CD4-positive, alpha-beta T cell treated with Interleukin-1 beta for 1 hour (primary cell): ENCODE data around the gene VPS33A.

Source experiments
- DNase-seq, 2 donors: peaks; one replicate each; pipeline ENCODE4 v3.0.0-alpha.2; 2020 to 2022

VPS33A gene

DNA sequence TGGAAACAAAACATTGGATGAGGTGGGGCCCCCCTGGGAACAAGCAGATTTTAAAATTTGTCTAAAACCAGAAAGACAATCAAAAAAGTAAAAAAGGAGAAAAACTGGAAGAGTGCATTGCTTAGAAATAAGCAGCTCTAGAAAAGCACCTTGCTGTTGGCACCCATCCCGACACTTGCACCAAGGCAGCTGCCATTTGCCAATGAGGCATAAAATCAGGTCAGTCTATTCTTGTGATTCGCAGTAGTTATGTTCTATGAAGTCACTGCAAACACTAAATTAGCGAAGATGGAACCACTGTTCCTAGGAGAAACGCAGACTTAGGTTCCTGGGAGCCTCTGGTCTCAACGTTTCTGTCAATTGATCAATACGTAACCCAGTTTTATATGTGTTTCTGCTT, 16.2 kb downstream of the VPS33A start:
- no peak for DNase-seq

GRCh38 chr12:122245553-122245952, 20.7 kb downstream of the VPS33A start:
- no peak for DNase-seq

DNA sequence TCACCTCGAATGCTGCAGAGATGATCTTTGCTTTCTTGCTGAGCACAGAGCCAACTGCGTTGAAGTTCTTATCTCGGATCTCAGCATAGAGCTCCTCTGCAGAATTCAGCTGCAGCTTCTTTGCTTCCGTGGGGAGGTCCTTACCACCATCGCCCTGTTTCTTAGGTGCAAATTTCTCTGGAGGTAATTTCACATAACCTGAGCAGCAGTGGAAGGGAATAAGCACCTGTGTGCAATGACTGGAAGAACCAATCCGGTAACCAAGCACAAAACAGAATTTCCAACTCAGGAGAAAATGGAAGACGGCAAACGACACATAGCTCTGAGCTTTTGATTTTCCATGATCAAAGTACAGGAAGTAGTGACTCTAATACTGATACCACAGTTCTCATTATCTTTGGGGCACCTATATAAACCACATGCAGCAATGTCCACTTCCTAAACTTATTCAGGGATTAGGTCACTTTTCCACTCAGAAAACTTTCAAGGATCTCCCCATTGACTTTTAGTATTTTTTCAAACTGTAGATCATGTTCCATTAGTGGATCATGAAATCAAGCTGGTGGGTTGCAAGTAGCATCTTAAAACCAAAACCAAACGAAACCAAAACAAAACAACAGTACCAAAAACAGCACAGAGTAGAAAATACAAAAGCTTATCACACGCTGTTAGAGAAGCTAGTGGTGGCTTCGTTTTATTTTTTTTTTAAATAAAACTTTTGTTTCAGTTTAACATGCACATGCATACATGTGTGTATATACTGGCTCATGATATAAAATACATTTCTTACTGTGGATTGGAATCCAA, 21.5 kb downstream of the VPS33A start:
- peak in 1 of 2 donors; percentile 46 for DNase-seq

DNA sequence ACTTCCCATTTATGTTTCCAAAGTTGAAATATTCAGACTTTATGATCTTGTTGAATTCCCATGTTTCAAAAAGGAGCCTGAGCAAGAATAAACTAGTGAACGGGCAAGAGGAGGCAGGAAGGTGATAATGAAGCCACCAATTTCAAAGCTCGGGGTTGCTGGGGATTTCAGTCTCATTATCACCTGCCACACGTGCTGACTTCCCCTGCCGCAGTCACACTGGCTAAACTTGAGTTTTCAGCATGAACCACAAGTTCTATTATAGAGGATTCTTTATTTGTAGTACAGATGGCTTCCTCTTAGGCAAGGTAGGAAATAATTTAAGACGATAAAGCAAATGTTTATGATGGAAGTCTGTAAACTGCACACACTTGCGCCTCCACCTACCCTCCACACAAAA, 22.3 kb downstream of the VPS33A start:
- peak in 1 of 2 donors; percentile 28 for DNase-seq

DNA sequence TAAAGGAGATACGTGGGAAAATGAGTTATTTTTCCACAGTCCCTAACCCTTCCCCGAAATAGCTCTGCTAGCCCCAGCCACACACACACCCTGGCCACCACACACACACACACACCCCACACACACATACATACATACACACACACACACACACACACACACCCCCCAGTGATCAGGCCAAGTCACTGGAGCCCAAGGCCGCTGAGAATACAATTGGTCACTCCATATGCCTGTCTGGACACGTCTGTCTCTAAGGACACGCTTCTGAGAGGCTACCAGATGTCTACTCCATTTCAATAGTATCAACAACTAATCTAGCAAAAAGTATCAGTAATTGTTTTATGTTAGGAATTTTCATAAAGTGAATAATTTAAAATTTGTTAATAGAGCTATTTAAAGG, 27.4 kb downstream of the VPS33A start:
- no peak for DNase-seq

DNA sequence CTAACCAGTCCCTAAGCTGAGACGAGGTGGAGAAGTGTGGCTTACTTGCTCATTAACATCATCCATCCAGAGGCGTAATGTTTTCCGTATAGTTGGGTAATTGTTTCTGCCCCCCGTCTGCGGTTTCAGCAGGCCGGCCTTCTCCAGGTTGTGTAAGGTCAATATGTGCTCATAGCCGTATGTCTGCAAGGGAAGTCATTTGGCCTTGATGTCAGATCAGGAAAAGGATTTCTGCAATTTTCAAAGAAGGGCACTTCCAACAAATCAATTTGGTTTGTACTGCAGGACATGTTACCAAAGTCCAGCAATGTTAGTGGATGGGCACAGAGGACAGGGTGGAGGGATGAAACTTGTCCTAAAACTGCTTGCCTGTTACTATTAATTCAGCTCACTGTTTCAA, 30.6 kb downstream of the VPS33A start:
- no peak for DNase-seq

GRCh38 chr12:122232691-122233090, 33.6 kb downstream of the VPS33A start:
- DNase-seq: no peak

- no peak for DNase-seq
Measured at GRCh38 chr12:122230798-122231197, 35.5 kb downstream of the VPS33A start.

DNA sequence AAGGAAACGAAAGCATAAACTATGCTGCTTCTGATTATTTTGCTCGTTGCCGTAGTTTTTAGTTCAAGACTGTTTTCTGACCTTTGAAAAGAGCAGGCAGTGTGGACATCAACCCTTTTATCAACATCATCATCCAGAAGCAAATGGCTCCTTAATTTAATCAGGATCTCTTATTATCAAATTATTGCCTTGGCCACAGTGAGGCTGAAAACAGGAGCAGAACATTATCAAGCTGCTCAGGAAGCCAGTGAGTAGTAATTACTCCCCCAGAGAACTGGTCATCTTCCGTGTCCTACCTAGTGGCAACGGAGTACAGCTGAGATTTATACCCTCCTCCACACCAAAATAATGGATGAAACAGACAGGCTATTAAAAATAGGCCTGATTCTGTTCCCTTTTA, 38.2 kb downstream of the VPS33A start:
- DNase-seq: no peak

DNA sequence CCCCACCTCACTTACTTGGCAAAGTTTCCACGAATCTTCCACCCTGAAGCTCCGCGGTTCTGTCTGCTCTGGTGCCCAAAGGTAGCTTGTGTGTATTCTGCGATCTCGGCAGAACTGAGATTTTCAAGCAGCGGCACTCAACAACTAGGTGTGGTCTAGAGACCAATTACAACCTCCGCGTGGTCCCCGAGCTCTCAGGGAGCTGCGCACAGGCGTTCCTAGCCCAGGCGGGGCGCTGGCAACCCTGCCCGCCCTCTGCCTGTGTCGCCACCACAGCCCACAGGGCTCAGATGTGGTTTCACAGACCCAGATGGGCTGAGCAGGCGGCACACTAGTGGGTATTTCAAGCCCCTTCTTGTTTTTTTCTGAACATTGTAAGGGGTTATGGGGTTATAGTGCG, 39.0 kb downstream of the VPS33A start:
- DNase-seq: peak; percentile 69 to 80

DNA sequence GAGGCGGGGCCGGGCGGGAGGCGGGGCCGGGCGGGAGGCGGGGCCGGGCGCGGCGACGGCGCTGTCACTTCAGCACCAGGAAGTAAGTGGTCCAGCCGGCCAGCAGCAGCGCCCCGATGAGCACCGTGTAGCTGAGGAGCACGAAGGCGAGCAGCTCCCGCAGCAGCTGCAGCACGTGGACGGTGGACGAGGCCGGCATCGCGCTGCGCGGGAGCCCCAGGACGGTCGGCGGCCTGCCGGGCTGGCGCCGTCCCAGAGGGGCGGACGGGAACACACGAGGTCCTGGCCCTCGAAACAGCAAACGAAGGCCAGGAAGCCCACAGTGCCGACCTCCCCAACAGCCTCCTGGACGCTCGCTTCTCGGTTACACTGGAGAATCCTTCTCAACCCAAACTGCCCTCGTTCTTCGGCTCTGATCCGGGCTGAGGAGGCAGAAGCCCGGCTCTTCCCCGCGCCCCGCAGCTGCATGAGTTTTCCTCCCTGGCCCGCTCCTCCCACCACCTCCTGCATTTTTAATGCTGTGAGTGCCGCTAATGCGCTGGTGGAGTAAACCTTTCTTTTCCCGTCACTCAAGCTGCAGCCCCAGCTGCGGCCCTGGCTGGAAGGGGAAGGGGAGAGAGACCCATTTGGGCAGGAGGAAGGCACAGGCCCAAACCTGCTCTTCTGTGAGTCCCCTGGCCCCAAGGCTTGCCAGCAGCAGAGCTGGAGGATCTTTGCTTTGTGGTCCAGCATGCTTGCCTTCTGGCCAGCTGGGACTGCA, 39.7 kb downstream of the VPS33A start:
- DNase-seq: no peak

GRCh38 chr12:122225683-122226365, 40.5 kb downstream of the VPS33A start, which contains the start of gene DIABLO:
TSS of gene DIABLO (minus strand) at chr12:122226052. CDS start at chr12:122226014, 38 bp downstream.
- peak; percentile 100 for DNase-seq

DNA sequence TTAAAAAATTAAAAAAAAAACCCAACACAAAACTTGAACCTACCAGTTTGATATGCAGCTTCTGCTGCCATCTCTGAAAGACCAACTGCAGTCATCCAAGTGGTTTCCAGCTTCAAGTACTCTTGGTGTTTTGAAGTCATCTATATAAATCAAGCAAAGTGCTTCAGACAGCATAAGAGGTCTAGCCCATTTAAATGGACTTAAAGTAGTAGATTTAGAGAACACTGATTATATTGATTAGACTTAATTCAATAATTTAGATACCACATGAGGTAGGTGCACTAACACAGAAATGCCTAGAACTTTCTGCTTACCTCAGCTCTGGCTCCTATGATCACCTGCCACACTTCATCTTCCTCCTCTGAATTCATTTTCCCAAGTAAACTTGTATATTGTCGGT, 49.8 kb downstream of the VPS33A start:
- DNase-seq: no peak

DNA sequence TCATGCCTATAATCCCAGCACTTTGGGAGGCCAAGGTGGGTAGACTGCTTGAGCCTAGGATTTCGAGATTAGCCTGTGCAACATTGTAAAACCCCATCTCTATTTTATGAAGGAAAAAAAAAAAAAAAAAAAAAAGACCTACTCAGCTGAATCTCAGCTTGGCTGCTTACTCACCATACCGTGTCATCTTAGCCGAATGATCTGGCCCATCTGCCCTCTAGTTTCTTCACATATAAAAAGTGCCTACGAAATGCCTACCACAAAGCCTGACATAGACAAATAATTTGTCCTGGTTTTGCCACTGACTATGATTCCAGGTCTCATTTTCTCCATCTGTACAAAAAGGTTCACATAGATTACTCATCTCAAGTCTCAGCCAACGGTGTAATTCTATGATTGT, 50.5 kb downstream of the VPS33A start:
- no peak for DNase-seq

DNA sequence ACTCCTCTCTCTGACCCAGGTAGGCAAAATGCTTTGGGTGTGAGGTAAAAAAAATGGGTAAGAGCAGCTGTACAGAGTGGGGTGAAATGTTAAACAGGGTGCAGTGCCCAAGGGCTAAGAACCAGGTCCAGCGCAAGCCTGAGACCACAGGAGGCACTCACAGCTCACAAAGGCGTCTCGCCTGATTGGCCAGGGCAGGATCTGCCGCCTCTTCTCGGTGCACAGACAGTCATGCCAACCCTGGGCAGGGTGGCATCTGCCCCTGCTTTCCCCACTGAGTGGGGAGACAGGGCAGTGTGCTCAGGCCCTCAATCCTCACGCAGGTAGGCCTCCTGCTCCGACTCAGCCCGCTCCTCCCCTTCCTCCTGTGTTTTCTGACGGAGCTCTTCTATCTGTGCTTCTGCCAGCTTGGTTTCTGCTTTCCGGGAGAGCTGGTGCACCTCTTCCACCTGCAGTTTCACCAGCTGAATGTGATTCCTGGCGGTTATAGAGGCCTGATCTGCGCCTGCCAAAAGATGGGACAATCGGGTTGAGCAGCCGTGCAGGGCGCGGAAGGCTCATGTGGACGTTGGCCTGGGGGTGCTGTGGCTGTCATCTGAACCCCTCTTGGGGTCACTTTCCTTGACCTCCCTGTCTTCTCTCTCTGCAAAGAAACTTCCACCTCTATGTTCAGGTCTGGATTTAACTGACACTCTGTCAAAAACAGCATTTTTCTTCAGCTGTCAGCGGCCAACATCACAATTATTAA, 58.0 kb downstream of the VPS33A start:
- DNase-seq: no peak

DNA sequence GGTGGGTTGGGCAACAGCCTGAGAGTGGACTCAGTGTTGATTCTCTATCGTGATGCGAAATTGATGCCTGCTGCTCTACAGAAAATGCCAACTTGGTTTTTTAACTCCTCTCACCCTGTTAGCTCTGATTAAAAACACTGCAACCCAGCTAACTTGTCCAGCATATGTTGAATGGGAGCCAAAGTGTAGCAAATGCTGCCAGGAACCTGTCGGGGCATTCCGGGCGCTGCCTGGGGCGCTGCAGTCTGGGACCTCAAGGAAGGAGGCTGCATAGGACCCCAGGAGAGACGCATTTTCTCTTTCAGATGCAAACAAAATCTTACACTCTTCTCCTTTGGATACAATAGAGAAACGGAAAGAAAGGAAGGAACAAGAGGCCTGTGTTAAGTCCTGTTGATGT, 58.9 kb downstream of the VPS33A start:
- DNase-seq: no peak

GRCh38 chr12:122206976-122207375, 59.3 kb downstream of the VPS33A start:
- no peak for DNase-seq

GRCh38 chr12:122206111-122206881, 60.0 kb downstream of the VPS33A start:
- no peak for DNase-seq

- DNase-seq: no peak
Measured at GRCh38 chr12:122205053-122205925, 61.0 kb downstream of the VPS33A start.

DNA sequence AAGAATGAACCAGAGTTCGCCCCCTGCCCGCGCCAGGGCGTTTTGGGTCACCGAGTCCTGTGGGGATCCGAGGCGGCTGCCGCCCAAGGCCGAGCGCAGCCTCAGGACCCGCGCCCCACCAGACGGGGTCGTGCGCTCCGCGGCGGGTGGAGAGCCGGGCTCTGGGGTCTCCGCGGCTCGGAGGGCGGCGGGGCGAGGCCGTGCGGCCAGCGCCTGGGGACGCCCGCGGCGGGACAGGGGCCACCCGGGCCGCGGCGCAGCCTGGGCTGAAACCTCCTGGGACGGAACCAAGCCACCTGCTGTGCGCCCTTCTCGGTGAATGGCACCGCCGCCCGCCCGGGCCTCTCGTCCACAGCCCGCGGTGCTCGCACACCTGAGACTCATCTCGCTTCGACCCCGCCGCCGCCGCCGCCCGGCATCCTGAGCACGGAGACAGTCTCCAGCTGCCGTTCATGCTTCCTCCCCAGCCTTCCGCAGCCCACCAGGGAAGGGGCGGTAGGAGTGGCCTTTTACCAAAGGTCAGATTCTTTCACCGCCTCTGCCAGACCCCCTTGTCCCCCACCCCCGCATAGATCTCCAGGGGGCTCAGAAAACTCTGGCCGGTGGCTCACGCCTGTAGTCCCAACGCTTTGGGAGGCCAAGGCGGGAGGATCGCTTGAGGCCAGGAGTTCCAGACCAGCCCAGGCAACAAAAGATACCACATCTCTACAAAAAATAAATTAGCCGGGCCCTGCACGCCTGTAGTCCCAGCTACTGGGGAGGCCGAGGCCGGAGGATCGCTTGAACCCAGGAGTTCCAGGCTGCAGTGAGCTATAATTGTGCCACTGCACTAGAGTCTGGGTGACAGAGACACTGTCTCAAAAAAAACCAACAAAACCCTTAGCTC, 61.9 kb downstream of the VPS33A start:
- DNase-seq: no peak
